Measurements from ENCODE around the gene SALL3. TPM values are rescaled to one million over a fixed set of nuclear protein-coding genes. Genes with fewer than 3 reads are reported as not detected.
A peak's percentile ranks its signal among the peaks of the same experiment; 100 is the strongest.

SALL3 gene
- total RNA-seq, 3 donors from 2014 or later (not counting 1 experiment from before 2014, with no cell fraction given), result not detected

DNA sequence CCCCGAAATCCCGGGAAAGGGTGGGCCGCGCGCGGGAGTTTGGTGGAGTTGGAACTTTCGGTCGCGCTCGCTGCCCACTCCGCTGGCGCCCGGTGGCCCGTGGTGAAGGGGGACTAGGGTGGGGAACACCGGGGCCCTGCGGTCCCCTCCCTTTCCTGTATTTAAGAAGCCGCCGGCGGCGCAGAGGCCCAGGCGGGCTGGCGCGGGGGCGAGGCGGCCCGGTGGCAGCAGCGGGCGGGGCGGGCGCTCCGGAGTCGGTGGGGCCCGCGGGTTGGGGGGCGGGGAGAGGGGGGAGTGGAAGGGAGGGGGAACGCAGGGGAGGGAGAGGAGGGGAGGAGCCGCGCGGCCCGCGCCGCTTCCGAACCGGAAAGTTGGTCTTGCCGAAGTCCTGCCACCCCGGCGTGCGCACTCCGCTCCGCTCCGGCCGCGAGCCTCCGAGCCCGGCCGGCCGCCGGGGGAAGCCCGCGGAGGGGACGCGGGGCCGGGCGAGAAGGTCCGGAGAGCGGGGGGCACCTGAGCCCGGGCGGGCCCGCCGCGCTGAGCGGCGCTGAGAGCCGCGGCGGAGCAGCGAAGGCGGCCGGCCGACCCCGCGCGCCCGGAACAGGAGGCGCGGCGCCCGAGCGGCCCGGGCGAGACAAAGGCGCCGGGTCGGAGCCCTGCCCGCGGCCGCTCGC, 425 bp upstream of the SALL3 start:
- peaks cover 55 to 67% of the 10 kb centered on the region in 2 donors for H3K27me3 Mint-ChIP-seq (ENCODE audit: low read depth in 2 of 2)
- H3K4me1 ChIP-seq (ENCODE audit: control insufficient read depth, insufficient read depth, low read length), result no peaks in the 10 kb centered on the region
- H3K4me3 Mint-ChIP-seq, result no peak overlapping the region
- H3K27ac ChIP-seq (ENCODE audit: low read length), result no peak overlapping the region
- 3% methylated on average over 86 of the region's 98 CpGs for WGBS (ENCODE audit: insufficient coverage)
- ATAC-seq, result no peak
- no peak overlapping the region for H3K27ac Mint-ChIP-seq
- intact Hi-C loops (cut with micrococcal nuclease), result no loop called here
- peaks cover 39% of the 10 kb centered on the region for H3K27me3 ChIP-seq (ENCODE audit: control insufficient read depth, insufficient read depth, low read length)
- H3K4me1 Mint-ChIP-seq, result peaks cover 0 to 5% of the 10 kb centered on the region in 2 donors
- TF ChIP-seq, protein P1, sequence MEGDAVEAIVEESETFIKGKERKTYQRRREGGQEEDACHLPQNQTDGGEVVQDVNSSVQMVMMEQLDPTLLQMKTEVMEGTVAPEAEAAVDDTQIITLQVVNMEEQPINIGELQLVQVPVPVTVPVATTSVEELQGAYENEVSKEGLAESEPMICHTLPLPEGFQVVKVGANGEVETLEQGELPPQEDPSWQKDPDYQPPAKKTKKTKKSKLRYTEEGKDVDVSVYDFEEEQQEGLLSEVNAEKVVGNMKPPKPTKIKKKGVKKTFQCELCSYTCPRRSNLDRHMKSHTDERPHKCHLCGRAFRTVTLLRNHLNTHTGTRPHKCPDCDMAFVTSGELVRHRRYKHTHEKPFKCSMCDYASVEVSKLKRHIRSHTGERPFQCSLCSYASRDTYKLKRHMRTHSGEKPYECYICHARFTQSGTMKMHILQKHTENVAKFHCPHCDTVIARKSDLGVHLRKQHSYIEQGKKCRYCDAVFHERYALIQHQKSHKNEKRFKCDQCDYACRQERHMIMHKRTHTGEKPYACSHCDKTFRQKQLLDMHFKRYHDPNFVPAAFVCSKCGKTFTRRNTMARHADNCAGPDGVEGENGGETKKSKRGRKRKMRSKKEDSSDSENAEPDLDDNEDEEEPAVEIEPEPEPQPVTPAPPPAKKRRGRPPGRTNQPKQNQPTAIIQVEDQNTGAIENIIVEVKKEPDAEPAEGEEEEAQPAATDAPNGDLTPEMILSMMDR (IDR thresholded peaks at IDR 0.05), result no peak
- no peaks in the 10 kb centered on the region for H3K36me3 ChIP-seq (ENCODE audit: control insufficient read depth, insufficient read depth, low read length)
- no peak overlapping the region for H3K4me3 ChIP-seq (ENCODE audit: low read length)
- no peaks in the 10 kb centered on the region for H3K9me3 ChIP-seq (ENCODE audit: control insufficient read depth, insufficient read depth, low read length)
- no peaks in the 10 kb centered on the region for H3K36me3 Mint-ChIP-seq
- no peaks in the 10 kb centered on the region for H3K9me3 Mint-ChIP-seq
- no peak for DNase-seq

DNA sequence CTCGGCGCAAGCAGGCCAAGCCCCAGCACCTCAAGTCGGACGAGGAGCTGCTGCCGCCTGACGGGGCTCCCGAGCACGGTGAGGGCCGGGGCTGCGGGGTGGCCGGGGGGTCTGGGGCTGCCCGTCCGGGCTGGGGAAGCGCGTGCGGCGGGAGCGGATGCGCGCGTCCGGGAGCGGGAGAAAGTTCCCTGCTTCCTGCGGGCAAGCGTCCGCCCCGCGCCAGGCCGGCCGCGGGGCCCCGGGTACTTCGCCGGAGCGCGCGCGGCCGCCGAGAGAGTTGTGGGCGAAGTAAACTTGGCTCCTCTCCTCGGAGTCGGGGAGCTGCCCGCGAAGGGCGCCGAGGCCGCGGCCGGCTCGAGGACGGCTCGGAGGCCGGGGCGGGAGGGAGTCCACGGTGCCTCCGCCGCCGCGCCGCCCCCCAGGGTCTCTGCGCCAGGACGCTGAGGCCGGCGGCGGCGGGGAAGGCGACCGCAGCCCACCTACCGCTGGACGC, 707 bp downstream of the SALL3 start:
- Histone ChIP-seq H3K4me1 (ENCODE audit: control insufficient read depth, insufficient read depth, low read length) (peaks cover 2% of the 10 kb centered on the region), H3K27ac (ENCODE audit: low read length) (no peak overlapping the region), H3K36me3 (ENCODE audit: control insufficient read depth, insufficient read depth, low read length) (no peaks in the 10 kb centered on the region), H3K4me3 (ENCODE audit: low read length) (no peak overlapping the region), H3K9me3 (ENCODE audit: control insufficient read depth, insufficient read depth, low read length) (no peaks in the 10 kb centered on the region), H3K27me3 (ENCODE audit: control insufficient read depth, insufficient read depth, low read length) (peaks cover 44% of the 10 kb centered on the region)
- ATAC-seq, result no peak
- H3K36me3 Mint-ChIP-seq, result no peaks in the 10 kb centered on the region
- H3K4me3 Mint-ChIP-seq, result no peak overlapping the region
- H3K4me1 Mint-ChIP-seq, result peaks cover 4 to 5% of the 10 kb centered on the region in 2 donors
- peaks cover 53 to 67% of the 10 kb centered on the region in 2 donors for H3K27me3 Mint-ChIP-seq (ENCODE audit: low read depth in 2 of 2)
- no peaks in the 10 kb centered on the region for H3K9me3 Mint-ChIP-seq
- TF ChIP-seq, protein P1 (IDR thresholded peaks at IDR 0.05), result no peak
- WGBS (ENCODE audit: insufficient coverage), result 5% methylated on average over 71 of the region's 71 CpGs
- DNase-seq, result no peak
- H3K27ac Mint-ChIP-seq, result no peak overlapping the region
- intact Hi-C loops (cut with micrococcal nuclease), result loop anchor here (10.0 kb wide), 1 partner anchor 264 kb away; no protein-coding TSS in a partner anchor

DNA sequence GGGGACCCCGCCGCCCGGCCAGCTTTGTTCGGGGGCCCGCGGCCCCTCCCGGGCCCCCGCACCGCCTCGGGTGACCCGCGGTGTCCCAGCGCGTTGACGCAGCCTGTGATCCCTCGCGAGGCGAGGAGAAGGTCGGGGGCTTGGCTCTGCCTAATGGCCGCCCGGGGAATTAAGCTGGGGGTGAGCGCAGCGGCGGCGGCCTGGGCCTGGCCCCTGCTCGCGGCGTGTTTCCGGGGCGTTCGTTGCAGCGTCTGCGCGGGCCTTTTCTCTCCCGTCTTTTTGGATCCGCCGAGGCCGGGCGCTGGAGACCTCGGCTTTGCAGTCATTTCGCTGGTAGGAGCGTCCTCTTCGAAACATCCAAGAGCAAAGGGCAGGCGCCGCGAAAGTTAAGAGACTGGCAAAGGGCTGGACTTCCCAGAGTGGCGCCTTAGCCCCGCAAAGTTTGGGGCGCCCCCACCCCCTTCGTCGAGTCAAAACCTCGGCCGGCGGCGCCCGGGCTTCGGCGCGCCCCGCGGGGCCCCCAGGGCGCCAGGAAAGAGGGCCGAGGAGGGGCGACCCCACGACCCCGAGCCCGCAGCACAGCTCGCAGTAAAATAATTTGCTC, 1.3 kb downstream of the SALL3 start:
- 4% methylated on average over 68 of the region's 68 CpGs for WGBS (ENCODE audit: insufficient coverage)
- Mint-ChIP-seq H3K4me3 (peak overlapping the region; percentile 55), H3K27me3 (ENCODE audit: low read depth in 2 of 2) (peaks cover 53 to 67% of the 10 kb centered on the region in 2 donors), H3K27ac (no peak overlapping the region), H3K4me1 (peaks cover 5 to 7% of the 10 kb centered on the region in 2 donors), H3K36me3 (no peaks in the 10 kb centered on the region), H3K9me3 (no peaks in the 10 kb centered on the region)
- intact Hi-C loops (cut with micrococcal nuclease), result loop anchor here (10.0 kb wide), 1 partner anchor 264 kb away; no protein-coding TSS in a partner anchor
- DNase-seq (no peak), ATAC-seq (no peak)
- Histone ChIP-seq H3K9me3 (ENCODE audit: control insufficient read depth, insufficient read depth, low read length) (no peaks in the 10 kb centered on the region), H3K27ac (ENCODE audit: low read length) (no peak overlapping the region), H3K27me3 (ENCODE audit: control insufficient read depth, insufficient read depth, low read length) (peaks cover 44% of the 10 kb centered on the region), H3K4me3 (ENCODE audit: low read length) (no peak overlapping the region), H3K4me1 (ENCODE audit: control insufficient read depth, insufficient read depth, low read length) (peaks cover 3% of the 10 kb centered on the region), H3K36me3 (ENCODE audit: control insufficient read depth, insufficient read depth, low read length) (no peaks in the 10 kb centered on the region)
- TF ChIP-seq, protein P1 (IDR thresholded peaks at IDR 0.05), result no peak
